RWPE1 (cell line): Measurements from ENCODE around the gene APOBEC3H.

Experiments
- CTCF ChIA-PET: fragments of 350-600 bp; sonication (Branson Sonifier 250); formaldehyde crosslinking; extraction: SDS; loops from one replicate; lab custom pipeline; 2021; lab: Yijun Ruan, JAX
- POLR2A ChIA-PET: fragments of 400-600 bp; formaldehyde crosslinking; extraction: SDS; loops from one replicate; lab custom pipeline; 2020; ENCODE audit warnings: antibody characterized with exemption; ENCODE audit not compliant: low non-redundant PET; lab: Yijun Ruan, JAX
- DNase-seq: peaks from one replicate; pipeline ENCODE4 v3.0.0; 2012; ENCODE audit warnings: low spot score
- H3K27ac ChIP-seq: fragments of 450-650 bp; 2 replicates; pipeline ENCODE4 v1.5.1; 2017
- TF ChIP-seq, protein P1 (sequence below): fragments of 450-650 bp; conservative IDR thresholded peaks from 2 replicates; pipeline ENCODE4 v1.5.1; 2017; ENCODE audit warnings: low read depth, mild to moderate bottlenecking

APOBEC3H gene

GRCh38 chr22:39092111-39092862 lies 4.8 kb upstream of the APOBEC3H start:
- H3K27ac ChIP-seq, result peak overlapping the region; percentile 75; the same call in 1 of the 2 replicates
- ChIA-PET CTCF (no interaction called here), POLR2A (no interaction called here)
- TF ChIP-seq, protein P1, sequence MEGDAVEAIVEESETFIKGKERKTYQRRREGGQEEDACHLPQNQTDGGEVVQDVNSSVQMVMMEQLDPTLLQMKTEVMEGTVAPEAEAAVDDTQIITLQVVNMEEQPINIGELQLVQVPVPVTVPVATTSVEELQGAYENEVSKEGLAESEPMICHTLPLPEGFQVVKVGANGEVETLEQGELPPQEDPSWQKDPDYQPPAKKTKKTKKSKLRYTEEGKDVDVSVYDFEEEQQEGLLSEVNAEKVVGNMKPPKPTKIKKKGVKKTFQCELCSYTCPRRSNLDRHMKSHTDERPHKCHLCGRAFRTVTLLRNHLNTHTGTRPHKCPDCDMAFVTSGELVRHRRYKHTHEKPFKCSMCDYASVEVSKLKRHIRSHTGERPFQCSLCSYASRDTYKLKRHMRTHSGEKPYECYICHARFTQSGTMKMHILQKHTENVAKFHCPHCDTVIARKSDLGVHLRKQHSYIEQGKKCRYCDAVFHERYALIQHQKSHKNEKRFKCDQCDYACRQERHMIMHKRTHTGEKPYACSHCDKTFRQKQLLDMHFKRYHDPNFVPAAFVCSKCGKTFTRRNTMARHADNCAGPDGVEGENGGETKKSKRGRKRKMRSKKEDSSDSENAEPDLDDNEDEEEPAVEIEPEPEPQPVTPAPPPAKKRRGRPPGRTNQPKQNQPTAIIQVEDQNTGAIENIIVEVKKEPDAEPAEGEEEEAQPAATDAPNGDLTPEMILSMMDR, result no peak
- DNase-seq, result no peak

GRCh38 chr22:39094717-39095389 lies 2.2 kb upstream of the APOBEC3H start:
- TF ChIP-seq, protein P1, result no peak
- ChIA-PET POLR2A (interaction anchor here (0.7 kb wide), 1 partner anchor 41 kb away, joined by 5 read pairs; no protein-coding TSS in a partner anchor), CTCF (no interaction called here)
- DNase-seq, result no peak
- H3K27ac ChIP-seq, result no peak overlapping the region; the same call in 1 of the 2 replicates

DNA sequence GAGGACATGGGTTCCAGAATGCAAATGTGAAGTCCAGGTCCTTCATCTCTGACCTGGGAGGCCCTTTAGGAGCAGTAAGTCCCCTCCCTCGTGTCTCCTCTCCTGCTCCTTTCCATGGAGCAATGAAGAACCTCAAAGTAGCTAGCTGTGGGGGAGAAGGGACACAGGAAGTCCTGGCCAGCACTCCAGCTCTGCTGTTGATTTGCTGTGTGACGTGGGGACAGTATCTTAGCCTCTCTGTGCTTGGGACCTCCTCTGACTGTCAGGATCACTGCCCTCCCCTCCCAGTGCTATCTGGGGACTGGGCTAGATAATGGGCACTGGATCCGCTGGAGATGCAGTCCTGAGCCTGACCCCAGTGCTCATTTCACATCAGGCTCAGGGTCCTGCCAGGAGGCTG lies 1.1 kb upstream of the APOBEC3H start:
- no peak for DNase-seq
- TF ChIP-seq, protein P1, result no peak
- POLR2A ChIA-PET, result no interaction called here
- peak overlapping the region; percentile 83 for H3K27ac ChIP-seq
- CTCF ChIA-PET, result no interaction called here

DNA sequence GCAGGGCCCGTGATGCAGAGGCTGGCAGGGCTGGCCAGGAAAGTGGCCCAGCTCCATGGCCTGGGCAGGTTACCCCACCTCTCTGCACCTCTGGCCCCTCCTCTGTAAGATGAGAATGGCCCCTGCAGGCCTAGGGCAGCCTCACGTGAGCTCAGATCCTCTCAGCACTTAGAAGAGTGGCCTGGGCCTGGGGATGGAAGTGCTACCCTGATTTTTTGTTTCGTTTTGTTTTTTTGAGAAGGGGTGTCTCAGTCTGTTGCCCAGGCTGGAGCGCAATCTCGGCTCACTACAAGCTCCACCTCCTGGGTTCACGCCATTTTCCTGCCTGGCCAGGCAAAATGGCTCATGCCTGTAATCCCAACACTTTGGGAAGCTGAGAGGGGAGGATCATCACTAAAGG lies 982 bp downstream of the APOBEC3H start:
- no peak for DNase-seq
- POLR2A ChIA-PET, result no interaction called here
- H3K27ac ChIP-seq, result peak overlapping the region; percentile 83
- CTCF ChIA-PET, result interaction anchor here (0.7 kb wide), 1 partner anchor 78 kb away, joined by 3 read pairs; no protein-coding TSS in a partner anchor
- TF ChIP-seq, protein P1, result no peak

- DNase-seq, result no peak
- ChIA-PET CTCF (interaction anchor here (0.7 kb wide), 1 partner anchor 78 kb away, joined by 3 read pairs; no protein-coding TSS in a partner anchor), POLR2A (no interaction called here)
- TF ChIP-seq, protein P1, result no peak
- peak overlapping the region; percentile 83 for H3K27ac ChIP-seq
Observed at GRCh38 chr22:39098576-39098975, 1.5 kb downstream of the APOBEC3H start.

DNA sequence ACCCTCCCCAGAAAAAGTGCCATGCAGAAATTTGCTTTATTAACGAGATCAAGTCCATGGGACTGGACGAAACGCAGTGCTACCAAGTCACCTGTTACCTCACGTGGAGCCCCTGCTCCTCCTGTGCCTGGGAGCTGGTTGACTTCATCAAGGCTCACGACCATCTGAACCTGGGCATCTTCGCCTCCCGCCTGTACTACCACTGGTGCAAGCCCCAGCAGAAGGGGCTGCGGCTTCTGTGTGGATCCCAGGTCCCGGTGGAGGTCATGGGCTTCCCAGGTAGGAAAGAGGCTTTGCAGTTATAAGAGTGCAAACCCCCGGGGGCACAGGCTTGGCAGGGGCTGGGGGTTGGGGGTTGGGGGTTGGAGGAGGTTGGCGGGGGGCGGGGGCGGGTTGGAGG lies 4.2 kb downstream of the APOBEC3H start:
- no peak overlapping the region for H3K27ac ChIP-seq
- CTCF ChIA-PET, result no interaction called here
- POLR2A ChIA-PET, result no interaction called here
- TF ChIP-seq, protein P1, result no peak
- DNase-seq, result no peak
